GM23338 (cell line): ENCODE data around the gene ISLR2. TPM values are rescaled to one million over a fixed set of nuclear protein-coding genes. Genes with fewer than 3 reads are reported as not detected.
A peak's percentile ranks its signal among the peaks of the same experiment; 100 is the strongest.

Experiments
- ATAC-seq: fragments of 200-7000 bp; cut with Tn5 transposase; 3 replicates; pipeline ENCODE4 v1.9.1; 2020
- DNase-seq: peaks from one replicate; pipeline ENCODE4 v3.0.0-alpha.2; 2015; ENCODE audit warnings: low spot score
- H2AFZ ChIP-seq: fragments of 200-600 bp; sonication (generic); 2 replicates; pipeline ENCODE4 v1.8.0; 2016; ENCODE audit warnings: antibody characterized with exemption, mild to moderate bottlenecking, moderate library complexity
- H3F3A ChIP-seq: fragments of 200-600 bp; sonication (generic); replicated peaks from 2 replicates; pipeline ENCODE4 v1.8.0; 2017; ENCODE audit warnings: antibody characterized with exemption, mixed run types, low read depth
- H3K27ac ChIP-seq: fragments of 200-600 bp; sonication (generic); 2 replicates; pipeline ENCODE4 v1.6.1; 2016; ENCODE audit warnings: low read depth
- H3K27me3 ChIP-seq: fragments of 200-600 bp; sonication (generic); 2 replicates; pipeline ENCODE4 v1.8.0; 2016; ENCODE audit warnings: mild to moderate bottlenecking, mixed run types, moderate library complexity; ENCODE audit not compliant: insufficient read depth
- H3K36me3 ChIP-seq: fragments of 200-600 bp; sonication (generic); 2 replicates; pipeline ENCODE4 v1.8.0; 2016; ENCODE audit warnings: mild to moderate bottlenecking; ENCODE audit not compliant: insufficient read depth
- H3K4me1 ChIP-seq: fragments of 200-600 bp; sonication (generic); 2 replicates; pipeline ENCODE4 v1.8.0; 2016; ENCODE audit warnings: mild to moderate bottlenecking, moderate library complexity; ENCODE audit not compliant: insufficient read depth
- H3K4me2 ChIP-seq: fragments of 200-600 bp; sonication (generic); 2 replicates; pipeline ENCODE4 v1.7.1; 2017; ENCODE audit warnings: mixed run types
- H3K4me3 ChIP-seq: fragments of 200-600 bp; sonication (generic); 2 replicates; pipeline ENCODE4 v1.6.1; 2016; ENCODE audit warnings: mixed run types
- H3K79me2 ChIP-seq: fragments of 200-600 bp; sonication (generic); replicated peaks from 2 replicates; pipeline ENCODE4 v1.8.0; 2017; ENCODE audit warnings: mild to moderate bottlenecking; ENCODE audit not compliant: insufficient read depth
- H3K9me2 ChIP-seq: fragments of 200-600 bp; sonication (generic); 2 replicates; pipeline ENCODE4 v1.8.0; 2017; ENCODE audit not compliant: insufficient read depth
- H4K20me1 ChIP-seq: fragments of 200-600 bp; sonication (generic); replicated peaks from 2 replicates; pipeline ENCODE4 v1.8.0; 2017; ENCODE audit warnings: mild to moderate bottlenecking; ENCODE audit not compliant: insufficient read depth
- H3K27ac Mint-ChIP-seq: 2 replicates; pipeline ENCODE4 v1.8.0; 2020; ENCODE audit warnings: inconsistent platforms, mild to moderate bottlenecking, moderate library complexity, mixed read lengths
- H3K27me3 Mint-ChIP-seq: 3 replicates; pipeline ENCODE4 v1.8.0; 2022; ENCODE audit warnings: low read depth, mild to moderate bottlenecking, moderate library complexity, mixed read lengths, inconsistent platforms; ENCODE audit not compliant: insufficient read depth, poor library complexity
- H3K36me3 Mint-ChIP-seq: 3 replicates; pipeline ENCODE4 v1.8.0; 2021; ENCODE audit warnings: low read depth, mild to moderate bottlenecking, inconsistent platforms, moderate library complexity, mixed read lengths
- H3K4me1 Mint-ChIP-seq: 3 replicates; pipeline ENCODE4 v1.8.0; 2020; ENCODE audit warnings: mild to moderate bottlenecking, inconsistent platforms, mixed read lengths
- H3K4me3 Mint-ChIP-seq: 3 replicates; pipeline ENCODE4 v1.8.0; 2021; ENCODE audit warnings: moderate library complexity, mild to moderate bottlenecking, inconsistent platforms, mixed read lengths
- H3K9me3 Mint-ChIP-seq: 3 replicates; pipeline ENCODE4 v1.8.0; 2020; ENCODE audit warnings: moderate library complexity, mild to moderate bottlenecking, inconsistent platforms, mixed read lengths
- CTCF ChIP-seq, 2 experiments: fragments of 200-600 bp in 1 of 2; sonication (generic) in 1 of 2; conservative IDR thresholded peaks; 2 replicates each; pipeline versions ENCODE4 v1.5.1 to v1.6.1; 2016 to 2017; ENCODE audit warnings: antibody characterized with exemption in 2 of 2, low read depth in 2 of 2, mild to moderate bottlenecking in 2 of 2, moderate library complexity in 1 of 2
- ETS1 ChIP-seq: IDR thresholded peaks from 2 replicates; pipeline ENCODE4 v1.6.1; 2016; ENCODE audit warnings: antibody characterized with exemption
- EZH2 ChIP-seq: fragments of 200-600 bp; sonication (generic); IDR thresholded peaks from one replicate; pipeline ENCODE4 v1.8.0; 2017; ENCODE audit warnings: antibody characterized with exemption, mild to moderate bottlenecking, low read depth; ENCODE audit not compliant: unreplicated experiment
- EZH2phosphoT487 ChIP-seq: fragments of 200-600 bp; sonication (generic); IDR thresholded peaks from one replicate; pipeline ENCODE4 v1.8.1; 2018; ENCODE audit warnings: antibody characterized with exemption; ENCODE audit not compliant: unreplicated experiment
- JUNB ChIP-seq: IDR thresholded peaks from one replicate; pipeline ENCODE4 v1.6.1; 2016; ENCODE audit warnings: antibody characterized with exemption; ENCODE audit not compliant: unreplicated experiment
- REST ChIP-seq: IDR thresholded peaks from one replicate; pipeline ENCODE4 v1.6.1; 2018; ENCODE audit warnings: antibody characterized with exemption; ENCODE audit not compliant: unreplicated experiment
- STAT1 ChIP-seq: IDR thresholded peaks from one replicate; pipeline ENCODE4 v1.6.1; 2016; ENCODE audit warnings: antibody characterized with exemption; ENCODE audit not compliant: unreplicated experiment
- polyA plus RNA-seq: library from polyadenylated mRNA; unstranded; fragments of >200 nt; fragmentation: Nextera tagmentation; extraction: Ambion mirVana; gene quantifications from 2 replicates; pipeline ENCODE4 v1.2.1, GENCODE V29; 2016
- total RNA-seq: library from RNA; depleted of rRNA; stranded (reverse); fragments of >200 nt; shearing (Covaris generic); gene quantifications from 2 replicates; pipeline ENCODE4 v1.2.3, GENCODE V29; 2014

Gene ISLR2
- total and polyA plus RNA-seq, 2 experiments from 2014 or later: 0.13 to 0.21 TPM

- no peak overlapping the region for H2AFZ ChIP-seq
- TF ChIP-seq EZH2phosphoT487: no peak
- no peak for TF ChIP-seq JUNB
- TF ChIP-seq STAT1: no peak
- no peak for TF ChIP-seq REST
- Mint-ChIP-seq H3K4me1 (peaks cover 49% of the 10 kb centered on the region), H3K27ac (no peak overlapping the region), H3K36me3 (no peaks in the 10 kb centered on the region), H3K9me3 (peaks cover 11% of the 10 kb centered on the region; the same call in 2 of the 3 replicates), H3K4me3 (no peak overlapping the region), H3K27me3 (peaks cover 32% of the 10 kb centered on the region)
- peaks cover 4% of the 10 kb centered on the region; the same call in 1 of the 2 replicates for H3F3A ChIP-seq
- H3K27me3 ChIP-seq: peaks cover 32% of the 10 kb centered on the region
- no peaks in the 10 kb centered on the region for H4K20me1 ChIP-seq
- 0 out of 2 replicates have a peak overlapping the region, but pooled peaks have one; percentile 19 for H3K4me2 ChIP-seq
- H3K36me3 ChIP-seq: no peaks in the 10 kb centered on the region
- ATAC-seq: no peak
- no peak overlapping the region for H3K4me3 ChIP-seq
- no peak for DNase-seq
- peaks cover 52% of the 10 kb centered on the region for H3K4me1 ChIP-seq
- H3K79me2 ChIP-seq: no peaks in the 10 kb centered on the region
- H3K27ac ChIP-seq: no peak overlapping the region
- H3K9me2 ChIP-seq: no peaks in the 10 kb centered on the region
Measured at GRCh38 chr15:74141591-74141990, 11.2 kb downstream of the ISLR2 start.

- Histone ChIP-seq H3K4me1 (peaks cover 33% of the 10 kb centered on the region), H3K9me2 (no peaks in the 10 kb centered on the region), H3K4me3 (no peak overlapping the region), H2AFZ (peak overlapping the region; percentile 87; the same call in 1 of the 2 replicates), H3K27ac (no peak overlapping the region), H4K20me1 (no peaks in the 10 kb centered on the region), H3F3A (0 out of 2 replicates have a peak, but pooled peaks cover 4% of the 10 kb centered on the region), H3K79me2 (no peaks in the 10 kb centered on the region), H3K4me2 (no peak overlapping the region), H3K36me3 (no peaks in the 10 kb centered on the region), H3K27me3 (peaks cover 5% of the 10 kb centered on the region)
- Mint-ChIP-seq H3K36me3 (no peaks in the 10 kb centered on the region), H3K27me3 (peaks cover 9% of the 10 kb centered on the region), H3K9me3 (peaks cover 11% of the 10 kb centered on the region; the same call in 2 of the 3 replicates), H3K4me3 (no peak overlapping the region), H3K4me1 (peaks cover 25% of the 10 kb centered on the region), H3K27ac (no peak overlapping the region)
- peak in 1 of 2 experiments; percentile 46; a peak in 3 of 4 replicates for TF ChIP-seq CTCF (conservative IDR thresholded peaks at IDR 0.05; ENCODE audit: low read depth in 2 of 2)
- no peak for TF ChIP-seq EZH2
- TF ChIP-seq ETS1: no peak
- ATAC-seq (peak; percentile 95), DNase-seq (peak; percentile 71)
Measured at GRCh38 chr15:74144153-74144775, 13.9 kb downstream of the ISLR2 start.
